Choroid plexus epithelial cell (primary cell): ENCODE results near the gene AEBP1.

Source experiments
- DNase-seq: peaks from one replicate; pipeline ENCODE4 v3.0.0-alpha.2; 2010; ENCODE audit warnings: low read depth
- H3K4me3 ChIP-seq: 2 replicates; pipeline ENCODE4 v1.5.1; 2011; ENCODE audit warnings: low read depth, mild to moderate bottlenecking, control low read depth, low read length, moderate library complexity
- CTCF ChIP-seq: conservative IDR thresholded peaks from 2 replicates; pipeline ENCODE4 v1.5.1; 2011; ENCODE audit warnings: low read depth, mild to moderate bottlenecking, control low read depth, inconsistent platforms, low read length, moderate library complexity

The AEBP1 gene

GRCh38 chr7:44151956-44152355 is 47.8 kb downstream of the AEBP1 start:
- no peak for DNase-seq
- no peak for TF ChIP-seq CTCF
- H3K4me3 ChIP-seq = no peak overlapping the region

GRCh38 chr7:44152971-44153947 is 49.1 kb downstream of the AEBP1 start:
- no peak for DNase-seq
- no peak overlapping the region for H3K4me3 ChIP-seq
- TF ChIP-seq CTCF = no peak

- no peak for TF ChIP-seq CTCF
- no peak for DNase-seq
- H3K4me3 ChIP-seq = no peak overlapping the region
Observed at GRCh38 chr7:44153948-44154335, 49.8 kb downstream of the AEBP1 start.

GRCh38 chr7:44154703-44155102 is 50.6 kb downstream of the AEBP1 start:
- H3K4me3 ChIP-seq = no peak overlapping the region
- TF ChIP-seq CTCF = no peak
- no peak for DNase-seq

- no peak overlapping the region for H3K4me3 ChIP-seq
- DNase-seq = no peak
- no peak for TF ChIP-seq CTCF
Observed at GRCh38 chr7:44155191-44156185, 51.3 kb downstream of the AEBP1 start.

- no peak for DNase-seq
- no peak for TF ChIP-seq CTCF
- no peak overlapping the region for H3K4me3 ChIP-seq
Observed at GRCh38 chr7:44156453-44157010, 52.4 kb downstream of the AEBP1 start.
